Activated naive CD8-positive, alpha-beta T cell treated with anti-CD3 and anti-CD28 coated beads, Interleukin-2, amount 50 U/mL, for 24 hours (primary cell): ENCODE measurements around the gene NEDD4.
"Not testable (repeated sequence)": the region's sequence is repeated elsewhere in the genome, so short reads cannot be mapped to it uniquely, and the experiment has no call there.

Source experiments
- ATAC-seq: fragments of 150-1000 bp; cut with Tn5 transposase; one replicate; pipeline ENCODE4 v1.10.0; 2021
- DNase-seq: peaks from one replicate; pipeline ENCODE4 v3.0.0; 2021
- H3K27ac Mint-ChIP-seq: one replicate; pipeline ENCODE4 v1.8.0; 2021; ENCODE audit warnings: mild to moderate bottlenecking, mixed read lengths
- H3K27me3 Mint-ChIP-seq: one replicate; pipeline ENCODE4 v1.8.0; 2021; ENCODE audit warnings: mixed read lengths
- H3K36me3 Mint-ChIP-seq: one replicate; pipeline ENCODE4 v1.8.0; 2021; ENCODE audit warnings: low read depth, mixed read lengths
- H3K4me1 Mint-ChIP-seq: one replicate; pipeline ENCODE4 v1.8.0; 2021; ENCODE audit warnings: mixed read lengths
- H3K4me3 Mint-ChIP-seq: one replicate; pipeline ENCODE4 v1.8.0; 2021; ENCODE audit warnings: mild to moderate bottlenecking, moderate library complexity, mixed read lengths
- H3K9me3 Mint-ChIP-seq: one replicate; pipeline ENCODE4 v1.8.0; 2021; ENCODE audit warnings: mixed read lengths

The NEDD4 gene

DNA sequence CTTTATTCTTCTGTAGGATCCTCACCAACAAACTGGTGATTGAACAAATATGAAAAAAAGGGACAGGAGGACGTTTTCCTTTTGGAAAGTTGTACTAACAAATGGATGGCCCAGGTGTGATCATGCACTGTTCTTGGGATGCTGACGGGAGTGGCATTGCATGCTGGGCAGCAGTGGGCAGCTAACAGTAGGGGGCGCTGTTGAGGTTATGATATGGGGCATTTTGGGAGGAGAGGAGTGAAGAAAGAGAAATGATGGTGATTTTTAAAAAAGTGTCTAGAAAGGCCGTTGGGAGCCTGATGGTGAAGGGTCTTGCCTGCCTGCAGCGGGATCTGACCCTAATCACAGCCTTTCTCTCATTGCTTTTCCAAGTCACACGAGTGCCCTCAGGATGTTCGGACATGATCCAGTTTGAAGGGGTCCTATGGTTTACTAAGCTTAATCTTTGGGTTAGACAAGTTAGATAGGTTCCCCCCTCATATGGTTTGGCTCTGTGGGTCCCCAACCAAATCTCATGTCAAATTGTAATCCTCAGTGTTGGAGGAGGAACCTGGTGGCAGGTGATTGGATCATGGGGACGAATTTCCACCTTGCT is 204.2 kb downstream of the NEDD4 start:
- peaks cover 6% of the 10 kb centered on the region for H3K9me3 Mint-ChIP-seq
- no peaks in the 10 kb centered on the region for H3K4me1 Mint-ChIP-seq
- H3K36me3 Mint-ChIP-seq, result no peaks in the 10 kb centered on the region
- DNase-seq (peak; percentile 67), ATAC-seq (no peak)
- H3K4me3 Mint-ChIP-seq, result no peak overlapping the region
- no peak overlapping the region for H3K27ac Mint-ChIP-seq
- H3K27me3 Mint-ChIP-seq, result peaks cover 4% of the 10 kb centered on the region

GRCh38 chr15:55786341-55786740 is 207.1 kb downstream of the NEDD4 start:
- no peak overlapping the region for H3K27ac Mint-ChIP-seq
- no peaks in the 10 kb centered on the region for H3K9me3 Mint-ChIP-seq
- no peak for DNase-seq
- no peaks in the 10 kb centered on the region for H3K4me1 Mint-ChIP-seq
- no peaks in the 10 kb centered on the region for H3K36me3 Mint-ChIP-seq
- no peak for ATAC-seq
- peaks cover 4% of the 10 kb centered on the region for H3K27me3 Mint-ChIP-seq
- H3K4me3 Mint-ChIP-seq, result no peak overlapping the region

GRCh38 chr15:55785593-55785992 is 207.8 kb downstream of the NEDD4 start:
- not testable (repeated sequence) for H3K4me1 Mint-ChIP-seq, DNase-seq, H3K36me3 Mint-ChIP-seq, H3K9me3 Mint-ChIP-seq, H3K27me3 Mint-ChIP-seq, ATAC-seq, H3K27ac Mint-ChIP-seq, H3K4me3 Mint-ChIP-seq

DNA sequence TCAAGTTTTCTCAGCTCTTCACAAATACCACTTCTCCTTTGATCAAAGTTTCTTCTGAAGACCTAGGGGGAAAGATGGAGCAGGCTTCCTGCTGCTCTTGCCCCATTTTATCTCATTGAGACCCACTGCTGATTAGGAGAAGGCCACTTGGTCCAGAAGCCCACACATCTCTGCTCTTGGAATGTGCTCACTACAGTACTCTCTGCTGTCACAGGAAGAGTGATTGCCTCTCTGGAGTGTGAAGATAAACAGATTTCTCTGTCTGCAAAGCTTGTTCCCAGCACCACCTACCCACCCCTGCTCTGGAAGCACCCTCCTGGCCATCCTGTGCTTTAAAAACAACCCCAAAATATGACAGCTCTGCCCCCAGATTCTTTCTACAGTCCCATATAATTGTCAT is 209.1 kb downstream of the NEDD4 start:
- H3K27me3 Mint-ChIP-seq, result peaks cover 8% of the 10 kb centered on the region
- H3K36me3 Mint-ChIP-seq, result no peaks in the 10 kb centered on the region
- no peaks in the 10 kb centered on the region for H3K9me3 Mint-ChIP-seq
- H3K4me3 Mint-ChIP-seq, result no peak overlapping the region
- no peaks in the 10 kb centered on the region for H3K4me1 Mint-ChIP-seq
- no peak for ATAC-seq
- no peak for DNase-seq
- H3K27ac Mint-ChIP-seq, result no peak overlapping the region

DNA sequence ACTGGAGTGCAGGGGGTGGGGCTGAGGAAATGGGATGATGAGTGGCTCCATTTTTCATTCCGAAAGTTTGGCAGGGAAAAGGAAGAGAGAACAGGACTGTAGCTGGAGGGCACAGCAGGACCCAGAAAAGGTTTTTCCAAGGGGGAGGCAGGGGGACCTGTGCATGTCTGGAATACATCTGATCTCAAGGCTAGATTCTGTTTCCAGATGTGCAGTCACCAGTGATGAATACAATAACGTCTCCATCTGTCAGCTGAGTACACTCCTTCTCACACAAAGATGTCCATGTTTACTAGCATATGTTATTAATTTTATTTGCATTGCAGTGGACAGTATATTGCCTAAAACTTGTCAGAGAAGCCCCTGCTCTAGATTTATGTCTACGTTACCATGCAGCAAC is 210.5 kb downstream of the NEDD4 start:
- H3K4me1 Mint-ChIP-seq, result no peaks in the 10 kb centered on the region
- no peak overlapping the region for H3K4me3 Mint-ChIP-seq
- H3K9me3 Mint-ChIP-seq, result no peaks in the 10 kb centered on the region
- DNase-seq, result no peak
- ATAC-seq, result no peak
- no peak overlapping the region for H3K27ac Mint-ChIP-seq
- H3K36me3 Mint-ChIP-seq, result no peaks in the 10 kb centered on the region
- H3K27me3 Mint-ChIP-seq, result peaks cover 10% of the 10 kb centered on the region

- no peak overlapping the region for H3K27ac Mint-ChIP-seq
- no peaks in the 10 kb centered on the region for H3K36me3 Mint-ChIP-seq
- no peak overlapping the region for H3K4me3 Mint-ChIP-seq
- ATAC-seq (no peak), DNase-seq (no peak)
- H3K4me1 Mint-ChIP-seq, result no peaks in the 10 kb centered on the region
- H3K27me3 Mint-ChIP-seq, result peaks cover 10% of the 10 kb centered on the region
- no peaks in the 10 kb centered on the region for H3K9me3 Mint-ChIP-seq
Measured at GRCh38 chr15:55780292-55780691, 213.1 kb downstream of the NEDD4 start.

- no peak overlapping the region for H3K27ac Mint-ChIP-seq
- H3K9me3 Mint-ChIP-seq, result no peaks in the 10 kb centered on the region
- no peak for DNase-seq
- ATAC-seq, result no peak
- H3K4me3 Mint-ChIP-seq, result no peak overlapping the region
- H3K27me3 Mint-ChIP-seq, result peaks cover 10% of the 10 kb centered on the region
- H3K36me3 Mint-ChIP-seq, result no peaks in the 10 kb centered on the region
- H3K4me1 Mint-ChIP-seq, result no peaks in the 10 kb centered on the region
Measured at GRCh38 chr15:55778932-55779331, 214.5 kb downstream of the NEDD4 start.
